GM03348 (cell line): ENCODE measurements around the gene MYO3B.

ENCODE experiments used
- DNase-seq: peaks from one replicate; pipeline ENCODE4 v3.0.0; 2012; ENCODE audit warnings: low spot score

MYO3B gene

DNA sequence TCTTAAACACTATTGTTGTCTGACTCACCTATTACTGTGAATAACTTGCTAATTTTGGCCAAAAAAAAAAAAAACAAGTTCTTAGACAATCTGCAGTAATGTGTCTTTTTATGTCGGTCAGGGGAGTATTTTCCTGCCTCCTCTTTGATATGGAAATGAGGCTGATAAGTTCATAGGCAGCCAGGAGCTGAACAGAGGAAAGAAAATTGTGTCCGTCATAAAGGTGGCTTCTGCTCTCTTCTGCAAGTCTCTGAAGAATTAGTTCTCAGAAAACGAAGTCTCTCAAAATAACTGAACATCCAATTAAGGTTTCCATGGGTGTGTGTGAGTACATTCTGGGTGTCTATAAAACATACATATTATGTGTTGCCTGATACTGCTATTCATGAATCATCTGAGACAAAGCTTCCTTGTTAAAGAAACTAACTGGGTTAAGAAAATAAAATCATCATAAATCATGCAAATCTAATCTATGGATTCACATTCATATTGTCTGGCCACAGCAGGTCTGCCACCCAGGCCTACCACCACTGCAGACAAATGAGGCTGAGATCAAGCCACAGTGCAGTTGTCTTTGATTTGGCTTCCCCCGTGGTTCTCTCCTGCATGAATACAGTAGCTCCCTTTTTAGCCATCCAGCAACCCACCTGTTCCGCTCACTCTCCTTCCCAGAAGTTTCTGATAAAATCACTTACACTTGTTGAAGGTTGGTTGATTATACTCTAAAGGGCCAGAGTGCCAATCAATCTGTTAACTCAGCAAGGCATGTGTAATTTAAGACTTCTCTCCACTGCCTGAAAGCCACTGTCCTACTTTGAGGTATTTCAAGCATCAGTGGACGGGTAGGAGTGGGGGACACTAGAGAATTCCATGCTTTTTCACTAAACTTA lies 517.8 kb downstream of the MYO3B start:
- no peak for DNase-seq

DNA sequence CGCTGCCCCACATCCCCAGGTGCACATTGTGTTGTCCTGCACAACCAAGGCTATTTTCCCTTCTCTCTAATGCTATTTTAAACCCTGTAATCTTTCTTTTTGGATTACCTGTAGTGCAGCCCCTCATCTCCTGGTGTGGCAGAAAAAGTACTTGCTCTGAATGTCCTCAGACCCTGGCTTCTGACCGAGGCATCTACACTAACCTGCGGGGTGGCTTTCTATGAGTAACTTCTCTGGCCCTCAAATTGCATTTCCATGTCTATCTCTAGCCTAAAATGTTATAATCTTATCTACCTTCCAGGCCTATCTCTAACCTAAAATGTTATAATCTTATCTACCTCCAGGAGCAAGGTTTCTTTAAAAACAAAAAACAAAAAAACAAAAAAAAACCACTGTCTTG lies 519.0 kb downstream of the MYO3B start:
- no peak for DNase-seq

DNA sequence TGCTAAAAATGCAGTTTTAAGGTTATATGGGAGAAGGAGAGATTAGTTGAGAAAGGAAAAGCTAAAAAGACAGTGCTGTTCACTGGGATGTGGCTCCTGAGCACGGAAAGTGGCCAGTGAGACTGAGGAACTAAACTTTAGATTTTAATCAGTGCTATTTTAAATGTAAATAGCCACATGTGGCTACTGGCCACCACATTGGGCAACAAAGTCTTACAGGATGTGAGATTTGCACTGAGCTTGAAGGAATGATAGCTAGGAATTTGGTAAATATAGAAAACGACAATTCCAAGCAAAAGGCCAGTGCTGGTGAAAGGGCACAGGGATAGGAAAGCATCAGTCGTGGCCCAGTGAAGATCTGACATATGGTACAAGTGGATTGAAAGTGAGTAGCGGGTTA lies 523.1 kb downstream of the MYO3B start:
- no peak for DNase-seq

DNA sequence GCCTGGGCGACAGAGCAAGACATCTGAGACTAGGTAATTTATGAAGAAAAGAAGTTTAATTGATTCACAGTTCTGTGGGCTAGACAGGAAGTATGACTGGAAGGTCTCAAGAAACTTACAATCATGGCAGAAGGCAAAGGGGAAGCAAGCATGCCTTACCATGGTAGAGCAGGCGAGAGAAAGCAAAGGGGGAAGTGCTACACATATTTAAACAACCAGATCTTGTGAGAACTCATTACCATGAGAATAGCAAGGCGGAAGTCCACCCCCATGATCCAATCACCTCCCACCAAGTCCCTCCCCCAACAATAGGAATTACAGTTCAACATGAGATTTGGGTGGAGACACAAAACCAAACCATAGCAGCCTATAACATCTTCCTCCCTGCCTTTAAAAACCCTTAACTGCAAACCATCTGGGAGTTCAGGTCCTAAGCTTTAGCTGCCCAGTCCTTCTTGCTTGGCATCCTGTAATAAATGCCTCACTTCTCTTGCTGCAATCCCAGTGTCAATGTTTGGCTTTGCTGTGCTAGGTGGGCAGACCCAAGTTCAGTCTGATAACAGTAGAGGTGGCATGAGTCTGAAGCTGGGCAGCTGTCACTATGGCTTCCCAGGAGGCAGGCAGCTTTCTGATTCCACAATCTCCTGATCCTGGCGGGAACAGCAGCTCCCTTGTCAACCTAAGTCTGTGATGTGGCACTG lies 526.0 kb downstream of the MYO3B start:
- no peak for DNase-seq
